HG03060 (cell line): ENCODE measurements around the gene C19orf38.

ENCODE experiments used
- ATAC-seq: cut with Tn5 transposase; IDR thresholded peaks from one replicate; pipeline ENCODE4 v1.9.1; 2021; ENCODE audit warnings: low read depth, moderate number of reproducible peaks; ENCODE audit not compliant: unreplicated experiment

The C19orf38 gene, protein sequence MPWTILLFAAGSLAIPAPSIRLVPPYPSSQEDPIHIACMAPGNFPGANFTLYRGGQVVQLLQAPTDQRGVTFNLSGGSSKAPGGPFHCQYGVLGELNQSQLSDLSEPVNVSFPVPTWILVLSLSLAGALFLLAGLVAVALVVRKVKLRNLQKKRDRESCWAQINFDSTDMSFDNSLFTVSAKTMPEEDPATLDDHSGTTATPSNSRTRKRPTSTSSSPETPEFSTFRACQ

DNA sequence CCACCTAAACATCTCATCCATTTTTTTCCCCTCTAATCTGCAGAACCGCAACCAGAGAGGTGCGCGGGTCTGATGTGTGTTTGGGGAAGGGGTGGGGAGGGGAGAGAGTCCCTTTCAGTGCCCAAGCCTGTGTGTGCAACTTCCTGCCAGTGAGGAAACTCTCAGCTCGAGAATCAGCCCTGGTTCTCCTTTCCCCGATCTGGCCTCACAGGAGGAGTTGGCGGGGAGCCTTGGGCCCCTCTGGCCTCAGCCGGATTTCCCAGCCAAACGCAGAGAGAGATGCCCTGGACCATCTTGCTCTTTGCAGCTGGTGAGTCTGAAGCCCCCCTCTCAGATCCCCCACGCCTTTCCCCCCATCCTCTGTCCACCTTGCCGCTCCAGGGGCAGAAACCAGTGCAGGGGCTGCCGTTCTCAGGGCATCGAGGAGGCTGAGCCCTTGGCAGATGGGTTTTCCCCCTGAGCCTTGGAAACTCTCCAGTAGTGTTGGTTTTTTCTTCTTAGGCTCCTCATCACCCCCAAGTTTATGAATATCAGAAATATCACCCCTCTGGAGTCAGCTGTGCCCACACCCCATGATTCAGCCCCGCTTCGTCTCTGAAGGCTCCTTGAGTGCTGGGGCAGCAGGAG is at the start of gene C19orf38:
Gene C19orf38 (plus strand): TSS at position 186 of the 627 bp plus-strand sequence. CDS start 94 bp downstream, at position 280.
- no peak for ATAC-seq

DNA sequence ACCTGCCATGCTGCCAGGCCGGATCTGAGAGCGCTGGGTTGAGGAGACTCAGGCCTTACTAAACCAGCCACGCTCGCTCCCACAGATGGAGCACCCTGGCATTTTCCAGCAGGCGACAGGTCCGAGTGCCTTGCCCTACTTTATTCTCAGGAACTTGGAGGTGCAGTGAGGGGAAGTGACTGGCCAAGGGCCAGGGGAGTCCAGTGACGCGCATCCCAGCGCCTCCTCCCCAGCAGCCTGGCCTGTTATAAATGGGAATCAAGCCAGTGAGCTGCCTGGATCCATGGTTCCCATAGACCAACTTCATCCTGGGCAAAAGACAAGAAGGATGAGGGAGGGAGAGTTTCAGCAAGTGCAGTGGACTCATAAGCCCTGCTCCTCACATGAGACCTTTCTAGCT is 47.7 kb upstream of the C19orf38 start:
- ATAC-seq: no peak

DNA sequence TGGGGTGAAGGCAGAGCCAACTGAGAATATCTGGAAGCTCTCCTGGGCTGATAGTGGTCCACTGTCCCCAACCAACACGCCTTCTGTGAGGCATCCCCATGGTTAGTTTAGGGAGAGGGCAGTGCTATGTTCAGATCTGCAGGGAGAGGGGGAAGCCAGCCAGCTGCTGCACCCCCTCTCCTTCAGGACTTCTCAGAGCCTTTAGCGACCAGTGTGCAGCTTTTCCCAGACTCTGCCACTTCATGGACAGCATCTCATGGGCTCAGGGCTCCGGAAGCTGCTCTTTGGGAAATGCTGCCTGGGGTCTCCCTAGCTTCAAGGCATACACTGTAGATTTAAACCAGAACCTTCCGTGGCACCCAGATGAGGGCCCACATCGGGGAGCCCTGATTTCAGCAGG is 45.7 kb upstream of the C19orf38 start:
- ATAC-seq: no peak

DNA sequence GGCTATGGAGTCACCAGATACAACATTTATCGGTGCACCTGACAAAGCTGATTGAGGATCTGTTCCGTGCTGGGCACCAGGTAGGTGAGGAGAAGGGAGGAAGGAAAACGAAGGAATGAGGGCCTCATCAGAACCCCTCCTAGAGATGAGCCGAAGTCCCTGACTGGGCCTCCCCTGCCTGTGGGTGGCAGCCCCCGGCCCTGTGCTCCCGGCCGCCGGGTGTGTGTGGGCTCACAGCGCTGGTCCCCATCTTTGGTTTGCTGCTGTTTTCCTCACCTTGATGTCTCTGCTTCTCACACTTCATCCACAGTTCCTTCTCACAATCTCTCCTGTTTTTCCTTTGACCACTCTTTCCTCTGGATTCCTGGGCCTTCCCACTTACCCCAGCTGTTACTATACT is 45.0 kb upstream of the C19orf38 start:
- no peak for ATAC-seq

DNA sequence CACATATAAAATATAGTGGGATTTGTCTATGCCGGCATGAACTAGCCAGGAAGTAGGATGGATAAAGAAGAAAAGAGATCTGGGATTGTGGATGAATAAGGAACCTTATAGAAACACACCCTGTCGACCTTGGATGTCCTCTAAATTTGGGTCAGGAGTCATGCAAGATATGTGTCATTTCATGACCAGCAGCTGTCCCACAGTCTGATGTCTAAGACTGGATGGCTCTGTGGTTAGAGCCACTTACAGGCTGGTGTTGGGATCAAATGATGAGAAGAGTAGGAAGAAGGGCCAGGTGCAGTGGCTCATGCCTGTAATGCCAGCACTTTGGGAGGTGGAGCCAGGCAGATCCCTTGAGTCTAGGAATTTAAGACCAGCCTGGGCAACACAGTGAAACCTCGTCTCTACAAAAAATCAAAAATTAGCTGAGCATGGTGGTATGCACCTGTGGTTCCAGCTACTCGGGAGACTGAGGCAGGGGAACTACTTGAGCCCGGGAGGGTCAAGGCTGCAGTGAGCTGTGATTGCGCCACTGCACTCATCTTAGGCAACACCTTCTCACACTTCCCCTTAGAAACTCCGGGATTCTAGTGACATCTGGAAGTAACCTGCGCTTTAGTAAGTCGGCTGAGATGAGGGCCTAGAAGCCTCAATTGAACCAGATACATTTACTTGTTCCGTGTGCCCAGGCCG is 43.0 kb upstream of the C19orf38 start:
- ATAC-seq: no peak

DNA sequence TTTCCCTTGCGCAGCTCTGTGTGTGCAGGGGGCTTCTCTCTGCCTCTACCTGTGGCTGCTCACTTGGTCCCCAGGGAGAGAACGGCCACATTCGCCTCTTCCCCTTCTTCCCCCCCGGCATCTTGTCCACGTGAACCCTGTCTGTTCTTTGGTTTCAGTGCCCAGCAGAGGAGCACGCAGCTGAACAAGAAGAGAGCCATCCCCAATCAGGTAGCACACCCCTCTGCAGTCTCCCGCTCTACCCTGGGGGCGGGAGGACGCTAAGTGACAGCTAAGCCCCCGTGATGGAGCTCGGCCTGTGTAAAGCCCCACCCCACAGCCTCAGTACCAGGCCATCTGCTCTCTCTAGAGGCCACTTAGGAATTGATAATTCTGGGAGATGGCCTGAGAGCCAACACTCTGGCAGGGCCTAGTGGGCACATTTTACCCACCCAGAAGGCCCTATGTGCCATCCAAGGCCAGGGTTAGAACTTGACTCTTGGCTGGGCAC is 42.4 kb upstream of the C19orf38 start:
- ATAC-seq: no peak

DNA sequence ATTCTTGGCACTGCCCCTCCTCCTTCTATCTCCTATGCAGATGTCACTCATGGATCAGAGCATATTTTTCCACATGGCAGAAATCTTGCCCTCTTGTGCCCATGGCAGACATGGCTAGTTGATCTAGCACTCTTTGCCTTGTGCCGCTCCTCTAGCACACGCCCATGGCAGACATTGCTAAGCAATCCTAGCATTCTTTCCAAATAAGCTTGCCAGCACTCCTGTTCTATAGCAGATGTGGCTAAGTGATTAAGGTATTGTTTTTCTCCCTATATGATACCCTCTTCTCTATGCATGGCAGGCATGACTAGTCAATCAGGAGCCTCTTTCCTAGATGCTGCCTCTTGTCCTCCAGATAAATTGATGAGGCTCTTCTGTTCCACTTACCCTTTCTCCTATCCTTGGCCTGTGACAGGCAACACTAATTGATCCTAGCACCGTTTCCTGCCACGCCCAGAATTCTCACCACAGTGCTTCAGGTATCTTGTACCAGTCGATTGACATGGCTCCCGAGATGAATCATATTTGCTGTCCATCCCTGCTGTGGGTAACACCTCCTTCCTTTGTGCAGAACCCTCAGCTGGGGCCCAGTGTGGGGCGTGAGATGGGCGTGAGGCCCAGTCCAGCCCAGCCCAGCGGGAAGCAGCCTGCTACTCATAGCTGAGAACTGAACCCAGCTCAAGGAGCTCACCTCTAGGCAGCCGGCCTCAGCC is 39.1 kb upstream of the C19orf38 start:
- no peak for ATAC-seq

DNA sequence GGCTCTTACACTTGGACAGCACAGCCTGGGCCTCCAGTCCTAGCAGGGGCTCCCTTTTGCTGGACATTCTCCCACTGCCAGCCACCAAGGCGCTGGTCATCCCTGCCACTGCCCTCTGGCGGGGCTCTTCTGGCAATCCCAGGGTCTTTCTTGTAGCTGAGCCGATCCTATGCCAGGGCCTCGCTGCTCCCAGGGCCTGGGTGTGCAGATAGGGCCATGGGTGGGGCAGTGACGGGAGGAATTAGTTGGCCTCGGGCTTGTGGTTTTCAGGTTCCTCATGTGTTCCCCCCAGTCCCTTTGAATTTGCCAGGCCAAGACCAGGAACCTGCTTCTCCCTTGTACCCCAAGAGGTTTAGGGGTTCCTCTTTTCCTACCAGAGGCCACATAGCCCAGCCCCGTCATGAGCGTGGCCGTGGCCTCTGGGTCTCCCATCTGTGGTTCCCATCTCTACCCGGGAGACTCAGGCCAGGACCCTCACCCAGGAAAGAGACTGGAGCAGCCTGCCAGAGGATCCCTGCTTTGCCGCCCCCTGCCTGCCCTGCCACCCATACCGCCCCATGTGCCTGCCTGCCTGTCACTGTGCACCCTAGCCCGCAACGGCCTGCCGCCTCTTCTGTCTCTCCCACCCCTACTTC is 38.4 kb upstream of the C19orf38 start:
- no peak for ATAC-seq

DNA sequence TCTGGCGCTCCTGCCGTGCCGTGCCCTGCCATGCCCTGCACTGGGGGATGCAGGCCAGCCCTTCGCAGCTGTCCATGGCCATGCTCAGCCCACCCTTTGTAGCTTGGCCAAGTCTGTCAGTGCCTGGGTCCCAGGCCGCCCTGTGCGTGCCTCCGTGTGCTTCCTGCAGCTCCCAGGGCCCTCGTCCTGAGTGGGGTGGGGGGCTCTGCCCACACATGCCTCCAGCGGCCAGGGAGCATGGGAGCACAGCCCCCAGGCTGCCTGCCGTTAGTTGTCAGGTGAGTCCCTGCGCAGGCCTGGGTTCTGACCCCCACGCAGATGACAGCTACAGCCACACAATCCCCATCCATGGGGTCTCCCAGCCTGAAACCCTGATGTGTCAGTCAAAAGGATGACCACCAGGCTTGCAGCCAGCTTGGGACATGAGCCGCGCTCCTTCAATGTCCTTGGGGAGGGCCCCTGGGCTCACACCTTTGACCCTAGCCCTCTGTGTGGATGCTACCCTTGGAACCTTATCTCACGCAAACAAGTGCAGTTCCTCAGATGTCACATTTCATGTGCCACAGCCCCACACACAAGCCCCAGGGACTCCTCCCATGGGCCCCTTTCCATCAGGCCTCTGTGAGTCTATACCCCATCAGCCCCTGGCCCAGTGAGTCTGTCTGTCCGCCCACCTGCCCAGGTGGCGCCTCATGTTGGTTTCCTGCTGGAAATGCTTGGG is 36.7 kb upstream of the C19orf38 start:
- ATAC-seq: no peak

DNA sequence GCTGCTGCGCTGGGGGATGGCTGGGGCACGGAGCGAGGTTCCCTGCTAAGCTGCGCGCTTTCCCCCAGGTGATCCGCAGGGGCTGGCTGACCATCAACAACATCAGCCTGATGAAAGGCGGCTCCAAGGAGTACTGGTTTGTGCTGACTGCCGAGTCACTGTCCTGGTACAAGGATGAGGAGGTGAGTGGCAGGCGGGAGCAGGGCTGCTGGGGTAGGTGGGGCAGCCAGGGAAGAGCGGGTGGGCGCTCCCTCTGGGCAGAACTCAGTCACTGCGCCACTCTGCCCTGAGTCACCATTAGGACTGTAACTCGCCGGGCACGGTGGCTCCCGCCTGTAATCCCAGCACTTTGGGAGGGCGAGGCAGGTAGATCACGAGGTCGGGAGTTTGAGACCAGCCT is 36.0 kb upstream of the C19orf38 start:
- no peak for ATAC-seq

DNA sequence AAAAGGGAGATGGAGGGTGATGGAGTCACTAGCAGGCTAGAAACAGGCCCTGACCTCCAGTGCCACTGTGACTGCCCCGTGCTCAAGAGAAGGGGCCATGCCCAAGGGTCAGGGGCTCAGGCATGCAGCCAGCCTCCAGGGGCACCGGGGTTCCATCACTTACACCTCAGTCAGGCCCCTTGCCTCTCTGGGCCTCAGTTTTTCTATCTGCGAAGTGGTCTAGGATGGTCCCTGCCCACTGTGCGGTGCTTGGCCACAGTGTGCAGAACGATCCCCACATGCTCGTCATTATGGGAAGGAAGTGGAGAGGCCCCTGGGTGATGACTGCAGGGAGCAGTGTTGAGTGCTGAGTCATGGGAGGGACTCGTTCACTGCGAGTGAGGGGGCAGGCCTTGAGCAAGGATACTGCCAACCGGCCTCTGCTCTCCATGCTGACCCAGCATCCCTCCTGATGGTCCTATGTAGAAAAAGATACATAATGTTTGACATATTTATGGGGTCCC is 35.3 kb upstream of the C19orf38 start:
- ATAC-seq: no peak

DNA sequence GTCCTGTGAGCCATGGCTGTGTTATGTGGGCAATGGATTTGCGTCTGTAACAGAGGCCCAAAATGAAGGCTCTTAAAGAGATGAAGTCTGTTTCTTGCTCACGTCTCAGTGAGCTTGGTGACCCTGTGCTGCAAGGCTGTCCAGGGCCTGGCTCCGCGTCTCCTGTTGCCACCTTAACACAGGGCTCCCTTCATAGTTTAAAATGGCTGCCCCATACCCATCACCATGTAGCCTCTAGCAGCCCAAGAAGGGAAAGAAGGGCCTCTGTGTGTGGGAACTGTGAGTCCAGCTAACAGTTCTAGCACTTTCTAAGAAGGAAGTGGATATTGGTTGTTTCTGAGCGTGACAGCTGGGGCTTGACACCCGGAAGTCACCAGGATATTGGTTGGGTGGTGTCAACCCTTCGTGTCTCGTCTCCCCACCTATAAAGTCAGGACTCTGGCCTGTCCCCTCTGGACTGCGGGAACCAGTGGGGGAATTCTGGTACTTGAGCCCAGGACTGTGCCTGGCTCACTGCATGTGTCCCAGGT is 33.1 kb upstream of the C19orf38 start:
- no peak for ATAC-seq

DNA sequence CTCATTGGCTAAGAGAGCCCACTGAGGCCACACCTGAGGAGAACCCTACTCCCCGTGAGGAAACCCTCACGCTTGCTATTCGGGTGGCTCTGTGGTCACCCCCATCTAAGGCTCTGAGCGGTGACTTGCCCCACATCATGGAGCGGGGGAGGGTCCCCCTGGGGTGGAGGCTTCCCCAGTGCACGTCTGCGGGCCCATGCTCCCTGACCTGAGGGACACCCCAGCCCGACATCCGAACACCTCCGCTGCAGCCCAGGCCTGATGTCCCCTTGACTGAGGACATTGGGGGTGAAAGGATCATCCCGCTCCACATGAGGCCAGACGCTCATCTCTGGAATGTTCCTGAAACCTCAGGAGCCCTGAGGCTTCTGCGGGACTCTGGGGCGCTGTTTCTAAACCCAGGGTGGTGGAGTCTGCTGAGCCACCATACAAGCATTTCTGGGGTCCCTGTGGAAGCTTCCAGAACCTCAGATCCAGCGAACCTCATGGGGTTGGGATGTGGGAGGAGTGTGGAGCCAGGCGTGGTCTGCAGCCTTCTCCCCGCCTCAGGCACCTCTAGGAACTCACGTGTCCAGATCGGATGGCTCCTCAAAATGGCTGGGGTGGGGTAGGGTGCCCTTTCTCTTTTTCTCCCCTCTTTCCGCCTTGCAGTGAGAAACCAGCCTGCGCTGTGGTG is 32.1 kb upstream of the C19orf38 start:
- ATAC-seq: no peak

DNA sequence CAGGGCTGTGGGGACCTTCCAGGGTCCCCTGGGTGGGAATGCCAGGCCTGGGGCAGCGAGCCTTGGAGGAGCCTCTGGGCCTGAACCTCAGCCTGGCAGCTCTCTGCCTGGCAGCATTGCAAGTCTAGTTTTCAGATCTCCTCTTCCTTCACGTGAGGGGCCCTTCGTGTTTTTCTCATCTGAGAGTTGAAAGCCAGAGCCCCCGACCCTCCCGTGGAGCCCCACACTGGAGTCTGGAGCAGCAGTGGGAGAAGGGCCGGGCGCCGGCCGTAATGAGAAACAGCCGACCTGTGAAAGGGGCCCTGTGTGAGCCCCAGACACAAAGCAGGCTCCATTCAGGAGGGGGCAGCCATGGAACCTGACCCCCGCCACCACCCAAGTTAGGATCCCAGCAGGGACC is 31.5 kb upstream of the C19orf38 start:
- ATAC-seq: no peak

DNA sequence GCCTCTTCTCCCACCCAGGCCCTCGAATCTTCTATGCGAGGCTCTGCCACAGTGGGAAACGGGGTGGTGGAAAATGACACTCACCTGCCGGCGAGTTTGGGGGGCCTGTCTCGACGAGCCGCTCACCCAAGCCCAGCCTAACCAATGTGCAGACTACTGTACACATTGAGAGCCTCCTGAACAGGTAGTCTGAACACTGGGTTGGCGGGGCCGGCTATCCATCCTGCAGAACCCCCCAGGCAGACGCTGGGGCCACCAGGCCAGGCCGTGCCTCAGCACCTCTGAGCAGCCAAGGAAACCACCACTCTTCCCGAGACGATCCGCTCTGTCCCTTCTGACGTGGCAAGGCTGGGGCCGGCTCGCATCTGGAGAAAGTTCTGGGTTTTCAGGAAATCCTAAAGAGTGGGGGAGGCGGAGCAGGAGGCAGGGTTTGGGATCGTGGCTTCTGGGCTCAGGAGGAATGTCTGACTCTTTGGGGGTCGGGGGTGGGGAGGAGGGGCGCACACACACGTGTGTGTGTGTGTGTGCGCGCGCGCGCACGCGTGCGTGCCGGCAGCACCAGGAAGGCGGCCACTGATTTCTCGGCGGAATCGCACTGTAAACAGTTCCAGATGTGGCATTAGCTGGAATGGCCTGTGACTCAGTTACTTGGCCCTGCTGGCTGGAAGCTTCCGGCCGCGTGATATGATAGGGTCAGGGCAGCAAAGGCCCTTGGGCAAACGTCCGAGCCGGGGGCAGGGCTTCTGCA is 30.8 kb upstream of the C19orf38 start:
- ATAC-seq: no peak

DNA sequence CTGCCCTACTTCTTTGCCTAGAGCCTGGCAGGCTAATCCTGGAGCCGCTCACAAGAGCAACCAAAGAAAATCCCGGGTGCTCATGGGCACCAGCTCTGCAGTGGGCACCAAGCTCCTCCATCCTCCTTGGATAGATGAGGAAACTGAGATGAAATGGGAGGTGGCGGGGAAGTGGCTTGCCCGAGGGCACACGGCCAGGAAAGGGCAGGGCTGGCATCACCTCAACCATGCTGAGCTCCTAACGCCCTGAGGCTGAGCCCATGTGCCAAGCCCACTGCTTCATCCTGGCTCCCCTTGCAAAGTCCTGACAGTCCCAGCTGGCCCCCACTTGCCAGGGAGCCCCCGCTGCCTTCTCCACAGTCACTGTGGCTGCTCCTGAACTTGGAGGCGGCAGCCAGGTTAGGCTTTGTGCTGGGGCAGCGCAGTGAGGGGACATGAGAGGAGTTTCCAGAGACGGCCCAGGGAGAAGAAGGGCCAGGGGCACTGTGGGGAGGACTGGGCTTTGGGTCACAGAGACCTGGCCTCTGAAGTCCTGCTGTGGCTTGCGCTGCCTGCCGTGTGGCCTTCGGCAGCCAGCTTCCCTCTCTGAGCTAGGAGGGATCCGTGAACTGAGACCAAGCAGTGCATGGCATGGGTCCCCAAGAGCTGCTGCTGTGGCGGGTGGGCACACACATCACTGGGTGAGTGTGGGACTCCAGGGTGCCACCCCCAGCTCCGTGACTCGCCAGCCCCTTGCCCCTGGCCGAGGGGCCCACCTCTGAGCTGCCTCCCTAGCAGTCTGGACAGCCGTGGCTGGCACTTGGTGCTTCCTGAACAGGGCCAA is 29.7 kb upstream of the C19orf38 start:
- no peak for ATAC-seq
